Kidney (tissue), 14 donors: ENCODE results near the gene DNAJB13. TPM values are rescaled to one million over a fixed set of nuclear protein-coding genes. Genes with fewer than 3 reads are reported as not detected.

Source experiments
- DNase-seq, 5 donors: peaks; one replicate each; pipeline ENCODE4 v3.0.0-alpha.2; 2013 to 2020
- FAIRE-seq: peaks from 2 replicates; lab custom pipeline; 2012; peaks lifted over from hg19 to GRCh38; lab: Jason Lieb, UNC
- H3K27ac ChIP-seq, 2 donors: one replicate each; pipeline ENCODE4 v1.7.0; 2013; ENCODE audit warnings: low read depth in 2 of 2, low read length in 2 of 2, inconsistent platforms in 1 of 2
- H3K27me3 ChIP-seq: one replicate; pipeline ENCODE4 v1.7.1; 2013; ENCODE audit warnings: low read length, inconsistent platforms; ENCODE audit not compliant: control insufficient read depth, insufficient read depth
- H3K36me3 ChIP-seq, 3 donors: one replicate each; pipeline versions ENCODE4 v1.7.0 to v1.7.1; 2013; ENCODE audit warnings: low read length in 3 of 3, control low read depth in 1 of 3, inconsistent platforms in 1 of 3; ENCODE audit not compliant: insufficient read depth in 3 of 3, control insufficient read depth in 2 of 3
- H3K4me1 ChIP-seq, 3 donors: one replicate each; pipeline versions ENCODE4 v1.7.0 to v1.7.1; 2013; ENCODE audit warnings: low read length in 3 of 3, inconsistent platforms in 1 of 3, low read depth in 1 of 3; ENCODE audit not compliant: control insufficient read depth in 2 of 3, insufficient read depth in 2 of 3
- H3K4me3 ChIP-seq, 3 donors: one replicate each; pipeline versions ENCODE4 v1.7.0 to v1.8.1; 2013; ENCODE audit warnings: low read length in 3 of 3, control low read depth in 1 of 3, inconsistent platforms in 1 of 3
- H3K9ac ChIP-seq, 3 donors: one replicate each; pipeline versions ENCODE4 v1.7.0 to v1.7.1; 2013; ENCODE audit warnings: low read length in 3 of 3, control low read depth in 1 of 3, inconsistent platforms in 1 of 3
- H3K9me3 ChIP-seq, 3 donors: one replicate each; pipeline versions ENCODE4 v1.7.0 to v1.7.1; 2013; ENCODE audit warnings: low read length in 3 of 3, control low read depth in 1 of 3, inconsistent platforms in 1 of 3; ENCODE audit not compliant: control insufficient read depth in 2 of 3, insufficient read depth in 1 of 3
- CTCF ChIP-seq: IDR thresholded peaks from 3 replicates; pipeline ENCODE4 v1.5.1; 2012; ENCODE audit warnings: mild to moderate bottlenecking, moderate library complexity, borderline replicate concordance; ENCODE audit not compliant: insufficient read depth; ENCODE audit errors: extremely low read depth
- intact Hi-C: fragments of 100-400 bp; cut with DNase I; formaldehyde crosslinking; loops from one replicate; pipeline ENCODE4 v1.11.1; 2022
- polyA plus RNA-seq: library from polyadenylated mRNA; stranded (reverse); fragments of 350-450 nt; fragmentation: Illumina TruSeq; extraction: RNeasy Lipid Tissue Mini Kit (QIAGEN cat#74804); gene quantifications from one replicate; pipeline ENCODE4 v1.2.3, GENCODE V29; 2014; ENCODE audit warnings: low read depth, low replicate concordance; ENCODE audit not compliant: insufficient read depth
- total RNA-seq: library from RNA; stranded (reverse); fragmentation: NEBNext Ultra II Directional; extraction: Animal tissue kit (Norgen Biotek cat#: 25700); gene quantifications from one replicate; pipeline ENCODE4 v1.2.1, GENCODE V29; 2021
- donor health status: control.
- donor health status: control.
- donor health status: control.
- donor health status: control.
- donor health status: control.
- donor health status: DM: yes; HTN: yes; CAD: no.
- donor health status: Normal renal cell carcinoma (clear cell type).

DNAJB13 gene
- total and polyA plus RNA-seq, 2 donors from 2014 or later = 1.5 to 4.3 TPM

- intact Hi-C loops = no loop called here
- no peak overlapping the region for H3K4me3 ChIP-seq
- H3K36me3 ChIP-seq = peaks cover 0 to 3% (median 0%) of the 10 kb centered on the region in 3 donors
- H3K27ac ChIP-seq = peak overlapping the region; percentile 86 to 94
- H3K9me3 ChIP-seq = no peaks in the 10 kb centered on the region
- DNase-seq = no peak
- H3K9ac ChIP-seq = peak overlapping the region in 2 of 3 donors; percentile 53 to 65
- FAIRE-seq = no peak
- H3K4me1 ChIP-seq = peaks cover 0 to 22% (median 22%) of the 10 kb centered on the region in 3 donors
- H3K27me3 ChIP-seq = no peaks in the 10 kb centered on the region
- no peak for TF ChIP-seq CTCF
Observed at GRCh38 chr11:74019104-74019738, 68.4 kb downstream of the DNAJB13 start.

DNA sequence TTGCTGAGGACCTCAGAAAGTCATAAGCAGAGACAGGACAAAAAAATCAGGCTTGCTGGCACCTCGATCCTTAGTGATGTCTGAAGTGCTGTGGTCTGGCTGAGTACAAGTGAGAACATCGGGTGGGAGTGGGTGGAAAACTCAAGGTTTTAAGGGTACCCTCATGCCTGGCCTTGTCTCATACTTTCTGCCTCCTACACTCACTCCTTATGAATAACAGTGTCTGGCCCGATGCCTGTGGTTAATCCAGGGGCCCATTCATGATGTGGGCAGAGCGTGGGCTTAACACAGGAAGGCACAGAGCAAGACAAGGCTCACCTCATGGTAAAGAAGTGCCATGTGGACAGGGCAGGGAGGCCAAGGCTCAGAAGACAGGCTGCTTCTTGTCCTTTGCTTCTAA lies 69.0 kb downstream of the DNAJB13 start:
- no peak for TF ChIP-seq CTCF
- Histone ChIP-seq H3K27ac (peak overlapping the region; percentile 86 to 94), H3K9me3 (no peaks in the 10 kb centered on the region), H3K36me3 (peaks cover 0 to 3% (median 0%) of the 10 kb centered on the region in 3 donors), H3K4me1 (peaks cover 0 to 22% (median 22%) of the 10 kb centered on the region in 3 donors), H3K27me3 (no peaks in the 10 kb centered on the region), H3K9ac (peak overlapping the region in 1 of 3 donors; percentile 53), H3K4me3 (no peak overlapping the region)
- no peak for FAIRE-seq
- DNase-seq = no peak
- intact Hi-C loops = no loop called here

Other genes starting within 250 kb of the DNAJB13 start
- 138 TPM for gene RAB6A, start 190.0 kb upstream of the DNAJB13 start, total RNA-seq
- gene RAB6A, start 190.0 kb upstream of the DNAJB13 start, polyA plus RNA-seq = 61.0 TPM
- 27.5 TPM for gene MRPL48, start 163.2 kb upstream of the DNAJB13 start, total RNA-seq
- 79.3 TPM for gene MRPL48, start 163.2 kb upstream of the DNAJB13 start, polyA plus RNA-seq
- 64.7 TPM for gene COA4, start 74.2 kb upstream of the DNAJB13 start, total RNA-seq
- 177 TPM for gene COA4, start 74.2 kb upstream of the DNAJB13 start, polyA plus RNA-seq
- 18.2 TPM for gene PAAF1, start 74.0 kb upstream of the DNAJB13 start, total RNA-seq
- gene PAAF1, start 74.0 kb upstream of the DNAJB13 start, polyA plus RNA-seq = 31.4 TPM
- gene UCP2, start 31.8 kb downstream of the DNAJB13 start, total RNA-seq = 104 TPM
- 36.4 TPM for gene UCP2, start 31.8 kb downstream of the DNAJB13 start, polyA plus RNA-seq
- gene UCP3, start 58.1 kb downstream of the DNAJB13 start, total RNA-seq = 4.0 TPM
- 0.28 TPM for gene UCP3, start 58.1 kb downstream of the DNAJB13 start, polyA plus RNA-seq
- 28.7 TPM for gene C2CD3, start 220.0 kb downstream of the DNAJB13 start, total RNA-seq
- 5.6 TPM for gene C2CD3, start 220.0 kb downstream of the DNAJB13 start, polyA plus RNA-seq
- gene PPME1, start 220.3 kb downstream of the DNAJB13 start, total RNA-seq = 34.1 TPM
- 40.8 TPM for gene PPME1, start 220.3 kb downstream of the DNAJB13 start, polyA plus RNA-seq